Measurements from ENCODE around the gene PSMF1.

The PSMF1 gene

DNA sequence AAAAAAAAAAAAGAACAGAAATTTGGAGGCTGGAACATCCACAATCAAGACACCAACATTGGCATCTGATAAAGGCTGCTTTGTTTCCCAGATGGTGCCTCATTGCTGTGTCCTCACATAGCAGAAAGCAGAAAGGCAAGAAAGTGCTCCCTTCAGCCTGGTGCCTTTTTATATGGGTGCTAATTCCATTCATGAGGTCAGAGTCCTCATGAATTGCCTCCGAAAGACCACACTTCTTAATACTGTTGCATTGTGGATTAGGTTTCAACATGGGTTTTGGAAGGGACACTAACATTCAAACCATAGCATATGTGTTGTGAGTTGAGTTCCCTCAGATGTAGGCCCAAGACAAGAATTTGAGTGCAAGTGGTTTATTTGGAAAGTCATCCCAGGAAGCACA is 76.8 kb downstream of the PSMF1 start:
- no peak for DNase-seq

DNA sequence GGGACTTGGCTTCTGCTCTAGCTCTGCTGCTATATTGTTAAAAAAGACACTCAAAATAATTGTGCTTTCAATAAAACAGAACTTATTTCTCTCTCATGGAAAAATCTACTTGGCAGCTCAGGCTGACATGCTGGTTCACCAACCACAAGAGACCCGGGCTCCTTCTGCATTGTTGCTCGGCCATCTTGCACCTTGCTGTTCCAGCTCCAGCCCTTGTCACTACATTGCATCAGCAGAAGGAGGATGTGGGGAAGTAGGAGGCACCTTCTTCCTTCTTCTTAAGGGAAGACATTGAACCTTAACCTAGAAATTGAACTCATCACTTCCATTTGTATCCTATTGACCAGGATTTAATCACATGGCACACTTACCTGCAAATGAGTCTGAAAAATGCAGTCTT is 78.2 kb downstream of the PSMF1 start:
- no peak for DNase-seq

DNA sequence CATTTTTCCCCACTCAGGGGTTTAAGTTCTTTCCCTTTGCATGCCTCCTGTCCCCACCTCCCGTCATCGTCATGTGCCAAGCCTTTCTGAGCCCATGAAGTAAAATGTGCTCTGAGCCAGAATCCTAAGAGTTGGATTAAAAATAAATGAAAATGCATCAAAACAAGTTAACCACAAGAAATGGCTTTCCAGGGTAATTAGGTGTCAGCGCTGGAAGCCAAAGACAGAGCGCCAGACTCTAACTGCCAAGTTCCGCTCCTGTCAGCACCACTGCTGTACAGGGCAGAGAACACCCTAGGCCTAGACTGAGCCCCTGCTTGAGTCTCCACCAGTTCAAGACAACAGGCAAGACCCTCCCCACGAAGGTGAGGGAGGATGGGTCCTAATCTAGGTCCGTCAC is 79.4 kb downstream of the PSMF1 start:
- DNase-seq: no peak

DNA sequence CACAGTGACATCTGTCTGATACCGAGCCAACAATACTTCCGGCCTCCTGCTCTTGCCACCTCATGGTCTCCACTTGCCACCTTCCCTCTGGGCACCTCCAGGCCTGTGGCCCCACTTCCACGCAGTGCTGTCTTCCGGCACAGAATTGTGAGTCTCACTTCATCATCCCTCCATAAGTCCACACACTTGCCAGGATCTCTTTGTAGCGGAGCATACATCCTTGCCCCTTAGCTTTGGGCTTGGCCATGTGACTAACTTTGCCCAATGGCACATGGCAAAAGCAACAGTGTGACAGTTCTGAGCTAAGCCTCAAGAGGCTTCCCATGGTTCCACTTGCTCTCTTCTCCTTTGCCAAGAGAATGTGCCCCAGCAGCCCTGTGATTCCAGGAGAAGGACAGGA is 80.3 kb downstream of the PSMF1 start:
- DNase-seq: no peak

DNA sequence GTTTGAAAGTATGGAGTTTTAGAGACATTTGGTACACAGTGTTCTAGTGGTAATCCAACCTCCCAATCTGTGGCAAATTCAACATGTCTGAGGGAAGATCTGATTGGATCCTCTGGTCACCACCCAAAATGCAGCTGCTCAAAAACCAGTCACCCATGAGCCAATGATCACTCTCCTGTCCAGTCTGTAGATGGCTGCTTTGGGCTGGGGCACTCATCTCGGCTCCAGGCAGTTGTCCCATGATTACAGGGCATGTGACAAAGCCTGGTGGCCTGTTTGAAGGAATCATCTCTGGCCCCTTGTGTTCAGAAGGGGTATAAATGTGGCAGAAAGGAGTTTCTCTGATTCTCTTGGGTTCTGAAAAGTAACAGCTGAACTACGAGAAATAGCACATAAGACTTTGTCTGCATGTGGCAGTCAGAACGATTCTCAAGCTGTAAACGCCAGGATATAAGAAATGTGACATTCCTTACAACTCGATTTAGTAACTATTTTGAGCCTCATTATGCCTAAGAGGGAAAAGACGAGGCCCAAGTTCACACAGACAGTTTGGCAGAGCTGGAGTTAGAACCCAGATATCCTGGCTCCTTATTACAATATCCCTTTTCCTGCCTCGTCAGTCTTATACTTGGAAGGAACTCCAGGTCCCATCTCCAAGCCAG is 80.9 kb downstream of the PSMF1 start:
- no peak for DNase-seq

DNA sequence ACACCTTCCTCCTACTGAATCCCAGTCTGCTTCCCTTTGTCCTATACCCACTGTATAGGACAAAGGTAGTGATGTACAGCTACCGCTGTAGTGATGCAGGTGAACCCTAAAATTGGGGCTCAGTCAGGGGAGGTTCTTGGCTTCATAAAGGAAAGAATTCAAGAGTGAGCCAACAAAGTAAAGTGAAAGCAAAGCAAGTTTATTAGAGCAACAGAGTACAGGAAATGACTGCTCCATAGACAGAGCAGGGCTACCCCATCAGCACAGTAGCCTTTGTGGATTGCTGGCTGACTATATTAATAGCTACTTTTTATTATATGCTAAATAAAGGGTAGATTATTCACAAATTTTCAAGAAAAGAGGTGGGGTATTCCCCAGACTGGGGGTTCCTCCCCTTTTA is 81.6 kb downstream of the PSMF1 start:
- DNase-seq: no peak

DNA sequence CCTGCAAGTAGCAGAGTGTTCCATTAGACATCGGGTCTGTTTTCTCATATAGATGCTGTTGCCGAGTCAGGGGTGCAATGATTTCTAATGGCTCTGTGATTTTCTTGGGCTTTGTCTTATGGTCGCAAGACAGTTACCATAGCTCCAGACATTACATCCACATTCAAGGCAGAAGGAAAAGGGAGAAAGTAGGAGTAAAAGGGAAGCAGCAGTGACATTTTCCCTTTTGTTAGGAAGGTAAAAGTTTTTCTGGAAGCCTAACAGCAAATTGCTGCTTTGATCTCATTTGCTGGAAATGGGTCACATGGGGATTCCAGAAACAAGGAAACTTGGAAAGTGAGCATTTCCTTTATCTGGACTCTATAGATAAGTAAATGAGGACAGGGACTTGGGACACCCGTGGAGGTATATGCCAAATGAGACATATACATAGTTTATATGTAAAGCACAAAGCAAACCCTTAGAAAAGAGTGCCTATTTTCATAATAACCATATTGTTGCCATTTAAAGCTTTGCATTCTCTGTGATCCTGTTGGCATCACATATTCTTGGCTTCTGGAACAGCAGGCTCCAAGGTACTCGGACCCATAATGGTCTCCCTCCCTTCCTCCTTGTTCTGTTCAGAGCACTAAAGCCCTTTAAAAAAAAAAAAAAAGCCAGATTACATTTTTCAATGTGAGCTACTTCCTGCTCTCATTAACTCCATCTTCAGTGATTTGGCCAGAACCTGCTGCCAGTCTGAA is 84.5 kb downstream of the PSMF1 start, which contains the start of gene C20orf202:
C20orf202 (plus strand) TSS at position 693 of the 743 bp plus-strand sequence. CDS start 132 bp downstream, outside the sequence.
- no peak for DNase-seq

DNA sequence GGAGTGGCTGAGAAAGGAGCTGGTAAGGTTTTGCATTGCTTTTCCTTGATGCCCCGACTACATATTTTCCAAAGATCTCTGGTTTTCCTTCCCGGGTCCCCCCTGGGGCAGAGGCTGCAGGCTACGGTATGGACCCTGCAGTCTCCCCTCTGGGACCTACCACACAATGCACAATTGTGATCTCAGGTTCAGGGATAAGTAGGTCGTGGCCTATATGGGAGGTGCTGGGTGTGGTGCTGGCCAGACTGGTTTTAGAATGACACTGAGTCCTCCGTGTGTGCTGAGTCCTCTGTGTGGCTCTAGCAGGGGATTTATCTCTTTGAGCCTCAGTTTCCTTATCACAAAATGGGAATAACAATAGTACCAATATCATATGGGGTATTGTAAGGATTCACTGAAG is 85.2 kb downstream of the PSMF1 start:
- DNase-seq: no peak

DNA sequence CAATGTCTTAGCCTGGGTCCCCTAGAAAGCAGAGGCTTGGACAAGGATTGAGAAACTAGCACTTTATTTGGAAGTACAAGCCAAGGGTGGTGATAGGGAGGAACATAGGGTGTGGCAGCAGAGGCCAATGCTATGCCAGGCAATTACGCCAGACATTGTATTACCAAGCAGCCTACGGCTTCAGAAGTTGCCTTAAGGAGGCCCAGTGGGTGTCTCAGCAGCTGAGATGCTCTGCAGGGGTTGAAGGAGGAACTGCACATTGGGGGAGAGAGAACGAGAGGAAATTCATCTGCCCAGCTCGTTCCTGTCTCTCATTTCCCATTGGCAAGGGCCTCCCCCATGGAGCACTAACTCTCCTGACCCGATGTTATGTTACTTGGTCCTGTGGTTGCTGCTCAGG is 85.7 kb downstream of the PSMF1 start:
- no peak for DNase-seq

DNA sequence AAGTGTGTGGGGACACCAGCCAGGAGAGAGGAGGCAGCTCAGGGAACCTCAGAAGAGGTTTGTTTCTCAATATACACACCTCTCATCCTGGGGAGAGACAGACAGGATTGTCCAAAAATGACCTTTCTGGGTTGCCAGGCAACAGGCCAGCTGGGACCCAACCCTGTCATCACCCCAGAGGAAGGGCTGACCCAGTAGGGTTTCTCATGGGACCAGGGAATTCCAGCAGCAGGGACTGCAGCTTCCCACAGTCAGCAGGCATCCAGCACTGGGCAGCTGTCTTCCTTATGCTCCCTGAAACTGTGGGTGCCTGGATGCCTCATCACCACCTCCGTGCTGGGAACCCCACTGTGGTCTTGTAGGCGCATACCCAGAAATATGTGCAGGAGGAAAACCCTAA is 86.2 kb downstream of the PSMF1 start:
- no peak for DNase-seq

DNA sequence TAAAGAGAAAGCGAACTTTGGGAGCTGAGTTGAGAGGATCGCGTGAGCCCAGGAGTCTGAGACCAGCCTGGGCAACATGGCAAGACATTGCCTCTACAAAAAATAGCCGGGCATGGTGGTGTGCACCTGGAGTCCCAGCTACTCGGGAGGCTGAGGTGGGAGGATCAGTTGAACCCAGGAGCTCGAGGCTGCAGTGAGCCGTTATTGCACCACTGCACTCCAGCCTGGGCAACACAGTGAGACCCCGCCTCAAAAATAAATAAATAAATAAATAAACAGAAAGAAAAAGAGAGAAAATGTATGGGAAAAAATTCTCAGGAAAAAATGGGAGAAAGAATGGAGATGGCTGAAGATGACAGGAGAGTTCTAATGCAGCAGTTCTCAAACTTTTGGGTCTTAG is 87.4 kb downstream of the PSMF1 start:
- DNase-seq: no peak

DNA sequence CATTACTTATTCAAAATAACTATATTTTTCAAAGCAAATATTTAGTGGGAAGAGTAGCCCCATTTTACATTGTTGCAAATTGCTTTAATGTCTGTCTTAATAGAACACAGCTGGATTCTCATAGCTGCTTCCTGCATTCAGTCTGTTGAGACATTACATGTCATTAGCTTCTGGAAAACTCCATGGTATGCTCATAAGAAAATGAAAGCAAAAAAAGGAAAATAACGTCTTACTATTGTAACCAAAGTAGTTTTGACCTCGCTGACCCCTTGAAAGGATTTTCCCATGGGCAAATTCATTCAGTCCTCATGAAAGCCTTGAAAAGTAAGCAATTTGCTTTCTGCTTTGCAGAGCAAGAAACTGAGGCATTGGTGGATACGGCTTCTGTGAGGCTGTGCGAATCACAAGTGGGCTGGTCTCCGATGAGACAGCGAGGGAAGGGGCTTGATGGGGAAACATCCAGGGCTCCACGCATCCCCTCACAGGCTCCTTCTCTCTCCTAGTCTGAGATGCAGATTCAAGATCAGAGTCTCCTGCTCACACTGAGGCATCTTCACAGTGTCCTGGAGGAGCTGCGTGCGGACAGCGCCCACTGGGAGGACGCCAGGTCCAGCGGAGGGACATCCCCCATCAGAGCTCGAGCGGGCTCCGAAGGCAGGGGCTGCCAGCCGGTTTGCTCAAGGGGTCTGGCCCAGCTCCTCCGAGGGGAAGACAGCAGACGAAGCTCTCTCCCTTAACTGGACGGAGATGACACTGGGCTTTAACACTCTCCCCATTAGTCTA is 88.2 kb downstream of the PSMF1 start:
- no peak for DNase-seq

DNA sequence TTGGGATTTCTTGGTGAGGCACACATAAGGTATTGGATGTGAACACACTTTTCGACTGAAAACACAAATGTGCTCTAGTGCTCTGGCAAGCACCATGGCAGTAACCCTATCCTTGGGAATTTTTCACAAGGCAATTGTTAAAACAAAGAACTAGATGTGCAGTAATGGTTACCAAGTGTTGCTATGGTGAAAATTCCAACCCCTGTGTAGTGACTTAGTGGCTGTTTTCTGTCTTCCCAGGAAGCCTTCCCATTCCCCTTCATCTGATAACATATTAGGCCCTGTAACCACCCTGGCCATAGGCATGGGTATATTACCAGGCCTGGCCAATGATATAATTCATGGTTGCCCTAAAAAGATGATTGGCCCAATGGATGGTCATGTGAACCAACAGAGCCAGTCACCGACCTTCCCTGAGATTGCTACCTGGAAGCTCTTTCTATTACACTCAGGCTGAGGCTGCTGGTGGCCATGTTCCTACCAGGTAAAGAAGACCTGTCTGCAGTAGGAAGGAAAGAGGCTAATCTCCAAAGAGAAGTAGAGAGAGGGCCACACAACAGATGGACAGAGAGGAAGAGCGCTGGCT is 89.0 kb downstream of the PSMF1 start:
- DNase-seq: no peak

DNA sequence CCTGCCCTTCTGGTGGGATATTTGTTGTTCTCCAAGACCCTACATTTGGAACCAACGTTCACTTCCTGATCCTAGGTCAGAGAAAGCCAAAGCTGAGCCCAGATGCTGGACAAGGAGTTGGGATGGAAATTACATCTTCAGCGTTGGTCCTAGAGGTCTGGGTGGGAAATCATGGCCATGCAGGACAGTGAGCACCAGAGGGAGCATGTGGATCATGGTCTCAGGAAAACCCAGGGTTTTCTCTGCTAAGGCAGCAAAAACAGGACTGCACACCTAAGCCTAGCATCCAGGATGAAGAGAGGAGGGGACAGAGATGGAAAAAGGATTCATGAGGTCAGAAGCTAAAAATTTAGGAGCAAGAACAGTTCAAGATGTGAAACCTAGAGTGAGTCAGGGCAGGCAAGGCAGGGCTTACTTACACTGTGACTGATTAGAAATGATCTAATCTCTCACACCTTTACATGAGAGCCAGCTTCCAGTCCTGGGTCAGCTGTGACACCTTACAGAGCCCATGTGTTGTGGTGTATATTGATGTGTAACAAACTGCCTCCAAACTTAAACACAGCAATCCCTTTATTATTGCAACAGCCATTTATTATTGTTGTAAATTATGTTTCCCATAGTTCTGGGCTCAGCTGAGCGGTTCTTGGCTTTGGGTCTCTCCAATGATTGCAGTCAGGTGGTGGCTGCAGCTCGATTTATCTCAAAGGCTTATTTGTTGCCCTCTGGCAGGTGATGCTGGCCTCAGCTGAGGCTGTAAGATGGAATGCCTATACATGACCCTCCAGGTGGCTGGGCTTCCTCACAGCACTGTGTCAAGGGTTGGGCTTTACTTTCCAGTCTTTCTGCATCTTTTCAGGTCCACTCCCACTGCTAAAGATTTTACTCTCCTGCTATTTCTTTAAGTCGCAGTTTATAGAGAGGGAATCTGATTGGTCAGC is 91.3 kb downstream of the PSMF1 start:
- no peak for DNase-seq

DNA sequence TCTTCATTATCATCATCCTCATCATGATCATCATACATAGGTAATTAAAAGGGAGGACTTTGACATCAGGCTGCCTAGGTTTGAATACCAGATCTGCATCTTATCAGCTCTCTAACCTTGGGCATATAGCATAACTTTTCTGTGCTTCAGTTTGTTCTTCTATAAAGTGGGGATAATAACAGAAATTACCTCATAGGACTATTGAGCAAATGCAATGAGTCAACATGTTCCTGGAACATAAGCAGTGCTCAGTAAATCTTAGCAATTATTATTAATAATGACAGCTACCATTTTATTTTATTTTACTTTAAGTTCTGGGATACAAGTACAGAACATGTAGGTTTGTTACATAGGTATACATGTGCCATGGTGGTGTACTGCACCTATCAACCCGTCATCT is 92.1 kb downstream of the PSMF1 start:
- DNase-seq: no peak

DNA sequence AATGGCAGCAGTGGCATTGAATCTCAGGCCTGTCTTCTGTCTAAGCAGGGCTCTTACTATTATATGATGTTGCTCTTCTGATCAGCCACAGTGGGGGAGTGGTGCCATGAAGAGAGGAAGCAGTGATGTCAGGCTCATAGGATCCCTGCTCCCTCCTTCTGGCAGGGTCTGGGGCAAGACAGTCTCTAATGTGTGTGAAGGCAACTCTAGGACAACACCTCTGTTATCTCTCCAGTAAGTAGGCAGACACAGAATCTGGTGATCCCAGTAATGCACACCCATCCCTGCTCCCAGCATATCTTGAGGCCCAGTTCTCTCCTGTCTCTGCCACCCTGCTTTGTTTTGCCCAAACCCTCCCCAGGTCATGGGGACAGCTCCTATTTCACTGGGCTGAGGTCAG is 93.6 kb downstream of the PSMF1 start:
- no peak for DNase-seq

DNA sequence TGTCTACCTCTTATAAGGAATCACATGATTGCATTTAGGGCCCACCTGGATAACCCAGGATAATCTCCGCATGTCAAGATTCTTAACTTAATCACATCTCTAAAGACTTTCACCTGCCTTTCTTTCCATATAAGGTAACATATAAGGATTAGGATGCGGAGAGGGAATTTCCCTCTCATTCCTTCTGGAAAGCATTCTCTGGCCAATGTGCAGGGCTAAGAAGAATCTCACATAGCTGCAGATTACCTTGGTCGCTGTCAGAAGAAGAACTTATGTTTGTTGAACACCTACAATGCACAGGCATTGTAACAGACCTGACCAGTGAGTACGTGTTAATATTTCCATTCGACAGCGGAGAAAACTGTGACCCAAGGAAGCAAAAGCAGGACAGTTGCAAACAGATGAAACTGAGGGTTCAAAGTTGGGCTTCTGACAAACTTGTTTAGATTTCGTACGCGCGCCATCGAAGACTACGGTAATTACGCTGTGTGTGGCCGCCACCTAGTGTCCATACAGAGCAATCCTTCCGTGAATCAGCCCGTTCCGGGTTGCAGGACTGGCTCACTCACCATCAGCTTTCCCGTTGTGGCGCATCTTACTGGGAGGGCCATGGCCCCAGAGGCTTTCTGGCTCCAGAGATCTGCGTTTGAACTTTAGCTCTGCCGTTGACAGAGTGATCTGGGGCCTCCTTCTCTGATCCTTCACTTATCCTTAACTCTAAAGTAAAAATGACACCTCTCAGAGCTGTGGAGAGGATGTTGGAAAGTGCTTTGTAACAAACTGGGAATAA is 94.4 kb downstream of the PSMF1 start:
- peak; percentile 45 to 50 for DNase-seq

DNA sequence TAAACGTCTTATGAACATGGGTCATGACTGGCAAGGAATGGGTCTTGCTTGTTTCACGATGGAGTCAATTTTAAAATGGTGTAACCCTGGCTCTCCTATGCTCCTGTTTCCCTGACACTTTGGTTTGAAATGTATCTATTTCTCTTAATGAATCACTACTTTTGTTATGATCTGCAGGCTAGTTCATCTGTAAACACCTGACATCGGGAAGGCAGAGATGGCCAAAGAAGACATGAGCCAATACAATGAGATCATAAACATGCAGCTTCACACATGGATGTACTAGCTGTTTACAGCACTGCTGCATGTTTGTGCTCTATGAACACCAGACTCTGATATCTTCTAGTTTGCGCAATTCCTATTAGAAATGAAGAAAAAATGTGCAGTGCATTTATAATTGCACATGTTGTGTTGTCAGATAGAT is 96.4 kb downstream of the PSMF1 start:
- DNase-seq: no peak

DNA sequence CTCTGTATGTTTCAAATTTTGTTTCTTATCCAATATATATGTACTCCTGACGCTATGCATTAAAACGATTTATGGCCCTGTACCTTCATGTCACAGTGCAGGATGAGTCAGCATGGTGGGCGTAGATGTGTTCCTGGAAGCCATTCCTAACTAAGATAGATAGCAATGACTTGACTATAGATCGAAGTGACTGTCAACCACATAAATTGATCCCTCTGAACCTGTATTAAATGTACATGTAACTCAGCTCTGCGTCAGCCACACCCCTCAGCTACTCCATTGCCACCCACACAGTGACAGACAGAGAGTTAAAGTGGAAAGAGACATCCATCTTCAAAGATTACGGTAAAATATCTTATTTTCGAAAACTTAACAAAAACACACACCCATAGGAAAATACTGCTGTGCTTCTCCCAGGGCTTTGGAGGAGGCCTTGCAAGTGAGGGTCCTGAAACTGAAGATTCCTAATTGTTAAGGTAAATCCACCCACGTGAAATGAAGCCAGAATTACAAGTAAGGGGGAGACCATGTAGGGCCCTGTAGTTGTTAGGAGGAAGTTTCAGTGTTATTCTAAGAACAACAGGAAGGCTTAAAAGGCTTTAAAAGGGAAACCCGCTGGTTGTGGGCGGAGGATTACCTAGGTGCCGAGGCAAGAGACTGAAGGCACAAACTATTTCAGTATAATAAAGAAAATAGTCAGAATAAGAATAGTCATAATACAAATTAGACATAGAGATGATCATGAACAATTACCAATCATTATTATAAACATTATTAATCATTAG is 97.2 kb downstream of the PSMF1 start:
- no peak for DNase-seq
